HG03280 (cell line): Measurements from ENCODE around the gene WNT10A.

Experiments used
- ATAC-seq: cut with Tn5 transposase; IDR thresholded peaks from one replicate; pipeline ENCODE4 v1.9.1; 2021; ENCODE audit warnings: mild to moderate bottlenecking, moderate library complexity; ENCODE audit not compliant: unreplicated experiment

WNT10A gene

DNA sequence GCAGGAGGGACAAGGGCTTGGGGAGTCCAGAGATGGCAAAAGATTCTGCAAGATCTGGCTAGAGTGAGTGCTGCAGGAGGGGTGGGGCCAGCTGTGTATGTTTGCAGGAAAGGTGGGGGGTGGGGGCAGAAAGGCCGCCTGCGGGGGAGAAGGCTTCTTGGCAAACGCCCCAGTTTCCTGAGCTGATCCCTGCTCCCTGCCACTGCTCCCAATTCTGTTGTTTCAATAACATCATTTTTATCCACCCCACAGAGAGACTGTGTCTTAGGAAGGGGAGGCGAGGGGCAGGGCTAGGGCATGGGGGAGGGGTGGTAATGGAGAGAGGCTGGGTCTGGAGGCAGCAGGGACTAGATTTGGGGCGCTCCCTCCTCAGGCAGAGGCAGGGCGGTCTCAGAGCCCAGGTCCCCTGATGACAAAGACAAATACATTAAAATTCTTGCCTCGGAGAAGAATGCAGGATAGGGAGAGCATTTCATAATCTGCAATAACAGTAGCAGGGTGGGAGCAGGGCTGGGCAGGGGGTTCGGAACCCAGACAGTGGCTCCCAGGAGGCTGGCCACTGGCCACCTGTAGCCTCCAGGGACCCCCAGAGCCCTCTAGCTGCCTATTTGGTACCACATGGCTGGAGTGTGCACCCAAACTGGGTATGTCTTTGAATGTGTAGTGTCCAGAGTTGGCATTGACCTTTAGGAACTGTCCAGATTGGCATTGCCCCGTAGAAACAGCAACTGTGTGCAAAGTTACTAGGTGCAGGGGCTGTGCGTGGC, 23.1 kb upstream of the WNT10A start:
- ATAC-seq: no peak

DNA sequence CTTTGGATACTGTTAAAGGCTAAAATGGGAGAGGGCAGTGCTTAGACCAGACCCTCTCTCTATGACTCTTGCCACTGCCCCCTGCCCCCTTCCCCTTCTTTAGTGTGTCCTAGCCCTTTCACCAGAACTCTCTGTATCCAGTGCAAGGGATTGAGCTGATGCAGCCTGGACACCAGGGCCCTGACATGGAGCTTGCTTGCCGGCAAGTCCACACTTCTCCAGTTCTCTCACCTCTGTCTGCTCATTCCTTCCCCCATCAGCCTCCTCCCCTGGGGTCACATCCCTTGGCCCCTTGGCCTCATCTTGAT, 22.6 kb upstream of the WNT10A start:
- ATAC-seq: no peak

DNA sequence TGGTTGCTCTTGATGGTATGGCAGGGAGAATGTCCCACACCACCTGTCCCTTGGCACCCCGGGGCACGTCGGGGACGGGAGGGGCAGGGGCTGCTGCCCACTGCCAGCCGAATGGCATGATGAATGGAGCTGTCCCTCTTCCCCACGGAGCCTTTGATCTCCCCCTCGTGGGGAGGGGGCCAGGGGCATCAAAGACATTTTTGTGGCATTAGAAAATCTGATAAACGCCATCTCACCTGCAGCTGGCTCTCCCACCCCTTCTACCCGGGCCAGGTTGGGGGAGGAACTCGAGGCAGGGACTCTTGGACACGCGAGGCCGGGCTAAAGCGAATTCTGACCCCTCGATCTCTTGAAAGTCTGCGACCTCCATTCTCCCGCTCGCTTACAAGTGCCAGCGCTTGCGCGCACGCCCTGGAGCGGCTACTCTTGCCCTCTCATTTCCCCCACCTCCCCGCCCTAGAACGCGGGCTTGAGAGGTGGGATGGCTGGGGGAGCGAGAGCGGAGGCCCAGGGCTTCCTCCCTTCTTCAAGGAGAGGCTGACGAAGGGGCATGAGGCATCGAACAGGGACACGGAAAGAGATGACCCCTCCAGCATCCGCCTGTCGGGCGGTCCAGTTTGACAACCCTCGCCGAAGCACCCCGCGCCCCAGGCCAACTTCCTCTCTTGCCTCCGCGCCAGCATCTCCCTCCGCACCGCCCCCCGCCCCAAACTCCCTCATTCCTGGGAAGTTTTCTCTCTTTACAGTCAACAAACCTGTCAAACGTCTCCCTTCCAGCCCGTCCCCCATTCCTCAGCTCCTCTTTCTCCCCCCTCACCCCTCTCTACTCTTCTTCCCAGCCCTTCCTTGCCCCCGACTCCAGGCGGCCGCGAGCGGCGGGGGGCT, 21.7 kb upstream of the WNT10A start:
- no peak for ATAC-seq

DNA sequence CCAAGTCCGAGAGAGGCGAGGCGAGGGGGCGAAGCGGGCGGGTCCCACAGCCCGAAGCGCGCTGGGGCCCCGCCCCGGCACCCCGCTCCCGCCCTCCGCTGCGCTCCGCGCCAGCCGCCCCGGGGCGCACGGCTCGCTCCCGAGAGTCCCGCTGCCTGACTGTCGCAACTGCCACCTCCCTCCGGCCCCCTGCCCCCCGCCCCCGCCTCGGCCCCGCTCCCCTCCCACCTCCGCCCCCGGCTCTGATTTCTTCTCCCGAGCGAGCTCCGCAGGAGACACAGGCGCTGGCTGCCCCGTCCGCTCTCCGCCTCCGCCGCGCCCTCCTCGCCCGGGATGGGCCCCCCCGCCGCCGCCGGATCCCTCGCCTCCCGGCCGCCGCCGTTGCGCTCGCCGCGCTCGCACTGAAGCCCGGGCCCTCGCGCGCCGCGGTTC, 21.1 kb upstream of the WNT10A start, which contains the start of gene WNT6:
TSS of gene WNT6 (plus strand) at position 250 of the 432 bp plus-strand sequence. CDS start 233 bp downstream, outside the sequence.
- no peak for ATAC-seq

DNA sequence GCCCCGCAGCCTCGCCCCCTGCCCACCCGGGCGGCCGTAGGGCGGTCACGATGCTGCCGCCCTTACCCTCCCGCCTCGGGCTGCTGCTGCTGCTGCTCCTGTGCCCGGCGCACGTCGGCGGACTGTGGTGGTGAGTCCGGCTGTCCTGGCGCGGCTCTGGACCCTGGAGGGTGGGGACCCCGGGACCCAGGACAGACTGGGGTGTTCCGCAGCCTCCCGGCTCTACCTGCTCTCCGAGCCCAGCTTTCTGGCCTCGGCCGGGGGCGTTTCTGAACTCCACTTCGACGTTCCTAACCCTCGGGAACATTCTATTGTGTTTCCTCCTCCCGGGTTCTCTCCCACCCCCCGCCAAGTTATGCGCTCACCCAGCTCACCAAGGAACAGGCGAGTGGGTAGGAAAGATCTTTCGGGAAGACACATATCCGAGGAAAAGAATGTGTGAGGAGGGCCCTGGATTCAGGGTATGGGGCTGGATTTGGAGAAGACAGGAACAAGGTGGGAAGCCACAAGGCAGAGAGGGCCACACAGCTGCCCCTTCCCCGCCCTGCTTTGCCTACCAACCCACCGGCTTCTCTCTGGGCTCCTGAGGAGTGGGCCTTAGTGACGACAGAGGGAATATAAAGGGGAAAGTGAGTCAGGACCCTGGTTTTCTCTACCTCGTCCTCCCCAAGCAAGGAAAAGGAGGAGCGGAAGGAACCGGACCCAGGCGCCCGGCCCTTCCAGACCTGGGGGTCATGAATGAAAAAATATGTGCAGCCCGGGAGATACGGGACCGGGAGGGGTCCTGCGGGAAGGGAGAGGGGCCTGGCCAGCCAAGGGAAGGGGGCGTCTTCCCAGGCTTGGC, 20.4 kb upstream of the WNT10A start:
- no peak for ATAC-seq

DNA sequence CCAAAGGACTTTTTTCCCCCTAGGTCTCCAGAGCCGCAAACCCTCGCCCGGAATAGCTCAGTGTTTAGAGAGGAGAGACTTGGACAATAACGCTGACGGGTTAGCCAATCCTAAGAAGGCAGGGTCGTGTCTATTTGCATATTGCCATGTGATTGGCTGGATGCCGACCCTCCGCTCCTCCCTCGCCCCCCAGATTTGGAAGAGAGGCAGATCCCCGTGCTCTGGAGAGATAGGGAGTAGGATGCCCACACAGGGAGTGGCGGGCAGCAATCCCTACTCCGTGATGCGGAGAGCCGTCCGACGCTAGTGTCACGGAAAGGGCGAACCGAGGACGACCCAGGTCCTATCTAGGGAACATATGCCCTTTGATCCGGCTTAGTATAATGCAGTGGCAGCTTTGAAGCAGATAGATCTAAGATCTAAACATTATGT, 19.7 kb upstream of the WNT10A start:
- no peak for ATAC-seq

DNA sequence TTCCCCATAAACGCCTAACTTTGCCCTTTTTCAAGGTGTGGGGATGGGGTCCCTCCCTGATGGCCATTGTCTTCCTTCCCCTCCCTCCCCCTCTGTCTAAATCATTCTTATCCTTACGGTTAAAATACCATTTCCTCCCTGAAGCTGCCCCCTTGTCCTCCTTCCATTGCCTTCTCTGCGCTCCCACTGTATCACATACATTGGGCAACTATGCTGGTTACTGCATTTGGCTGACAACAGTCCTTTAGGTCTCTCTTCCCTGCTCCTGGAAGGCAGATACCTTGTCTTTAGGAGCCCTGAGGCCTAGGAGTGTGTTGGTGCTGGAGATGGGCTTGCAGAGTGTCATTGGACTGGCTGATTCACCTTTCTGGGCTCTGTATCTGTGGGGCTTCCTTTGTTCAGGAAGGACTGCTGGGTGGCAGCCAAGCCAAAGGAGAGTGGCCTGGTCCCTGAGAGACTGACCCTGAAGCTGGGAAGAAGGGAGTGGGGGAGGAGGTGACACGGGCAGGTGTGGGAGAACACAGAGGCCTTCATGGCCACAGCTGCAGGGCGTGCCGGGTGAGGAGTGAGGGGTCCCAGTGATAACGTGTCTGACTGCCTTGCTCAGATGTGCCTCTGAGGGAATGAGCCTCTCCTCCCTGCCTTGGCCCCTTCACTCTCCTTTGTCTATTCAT, 18.9 kb upstream of the WNT10A start:
- ATAC-seq: no peak

DNA sequence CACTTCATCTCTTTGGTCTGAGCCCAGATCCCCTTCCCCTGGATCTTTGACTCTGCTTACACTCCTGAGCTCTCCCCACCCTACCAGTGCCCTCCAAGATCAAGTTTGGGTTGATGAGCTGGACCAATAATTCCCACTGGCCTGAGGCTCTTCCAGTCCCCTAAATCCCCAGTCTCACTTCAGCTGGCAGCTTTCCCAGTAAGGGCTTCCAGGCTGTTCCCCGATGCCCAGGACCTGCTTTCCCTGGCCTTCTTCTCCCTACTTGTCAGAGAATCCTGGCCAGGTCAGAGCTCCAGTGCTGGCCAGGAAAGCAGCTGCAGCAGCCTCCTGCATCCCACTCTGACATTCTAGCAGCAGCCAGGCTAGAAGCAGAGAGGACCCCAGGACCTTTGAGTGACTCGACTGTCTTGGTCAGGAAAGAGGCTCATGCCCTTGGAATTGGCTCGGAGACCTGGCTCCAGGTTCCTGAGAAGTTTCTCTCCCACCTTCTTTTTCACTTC, 17.6 kb upstream of the WNT10A start:
- no peak for ATAC-seq

DNA sequence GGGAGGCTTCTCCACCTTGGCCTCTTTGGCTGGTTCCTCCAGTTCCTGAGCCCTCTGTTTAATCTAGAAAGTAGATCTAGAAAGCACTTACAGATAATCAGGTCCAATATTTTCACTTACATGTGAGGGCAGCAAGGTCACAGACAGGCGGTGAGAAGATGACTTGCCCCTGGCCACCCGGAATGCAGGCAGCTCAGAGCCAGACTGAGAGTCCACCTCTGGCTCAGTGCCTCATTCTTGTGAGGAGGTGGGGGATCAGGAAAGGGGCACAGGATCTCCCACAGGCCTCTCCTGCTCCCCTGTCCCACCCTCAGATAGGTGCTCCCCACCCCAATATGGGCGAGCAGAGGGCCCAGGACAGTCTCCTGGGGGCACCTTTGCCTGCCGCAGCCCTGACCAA, 15.3 kb upstream of the WNT10A start:
- ATAC-seq: no peak

DNA sequence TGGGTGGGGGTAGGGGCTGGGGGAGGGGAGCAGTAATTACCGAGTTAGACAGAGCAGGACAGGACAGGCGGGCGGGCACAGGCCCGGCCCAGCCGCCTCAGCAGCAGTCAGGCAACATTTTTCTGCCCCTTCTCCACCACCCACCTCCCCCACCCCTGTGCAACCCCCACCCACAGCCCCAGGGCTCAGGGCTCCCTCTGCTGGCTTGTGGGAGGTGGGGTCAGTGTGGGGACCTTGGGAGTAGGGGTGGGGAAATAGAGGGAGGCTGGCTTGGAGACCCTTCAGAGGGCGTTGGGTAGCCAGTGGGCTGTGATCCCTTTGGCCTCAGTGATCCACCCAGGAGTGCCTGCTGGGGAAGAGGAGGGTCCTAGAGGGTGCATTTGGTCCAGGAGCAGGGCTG, 14.7 kb upstream of the WNT10A start:
- no peak for ATAC-seq

DNA sequence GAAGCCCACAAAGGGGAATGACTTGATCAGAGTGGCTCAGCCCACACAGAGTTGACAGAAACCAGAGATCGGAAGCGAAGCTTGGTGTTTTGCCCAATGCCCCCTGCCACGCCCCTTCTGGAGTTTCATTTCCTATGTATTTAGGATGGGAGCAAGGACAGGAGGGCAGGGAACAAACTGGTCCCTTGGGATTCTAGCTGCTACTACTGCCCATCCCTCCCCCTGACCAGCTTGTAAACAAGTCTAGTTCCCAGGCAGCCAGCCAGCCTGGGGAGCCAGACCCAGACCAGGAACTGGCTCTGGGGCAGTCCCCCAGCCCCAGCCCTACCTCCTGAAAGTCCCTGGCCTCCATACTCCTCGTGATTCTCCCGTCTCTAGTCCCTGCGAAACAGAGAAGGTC, 12.8 kb upstream of the WNT10A start:
- no peak for ATAC-seq

DNA sequence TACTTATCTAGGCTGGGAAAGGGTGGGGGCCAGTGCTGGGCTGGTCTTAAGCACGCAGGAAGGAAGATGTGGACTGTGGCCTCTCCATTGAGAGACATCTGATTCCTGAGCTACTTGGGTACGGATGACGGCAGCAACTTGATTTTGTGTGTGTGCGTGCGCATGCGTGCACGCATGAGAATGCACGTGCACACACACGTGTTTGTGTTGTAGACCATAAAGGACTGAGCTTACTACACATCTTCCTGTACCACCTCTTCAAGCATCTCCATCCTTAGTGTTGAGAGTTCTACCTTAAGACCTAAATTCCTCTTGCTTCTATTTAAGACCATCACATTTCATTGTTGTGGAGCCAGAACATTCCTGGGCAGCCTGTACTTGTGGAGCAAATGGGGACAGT, 11.6 kb upstream of the WNT10A start:
- ATAC-seq: no peak

DNA sequence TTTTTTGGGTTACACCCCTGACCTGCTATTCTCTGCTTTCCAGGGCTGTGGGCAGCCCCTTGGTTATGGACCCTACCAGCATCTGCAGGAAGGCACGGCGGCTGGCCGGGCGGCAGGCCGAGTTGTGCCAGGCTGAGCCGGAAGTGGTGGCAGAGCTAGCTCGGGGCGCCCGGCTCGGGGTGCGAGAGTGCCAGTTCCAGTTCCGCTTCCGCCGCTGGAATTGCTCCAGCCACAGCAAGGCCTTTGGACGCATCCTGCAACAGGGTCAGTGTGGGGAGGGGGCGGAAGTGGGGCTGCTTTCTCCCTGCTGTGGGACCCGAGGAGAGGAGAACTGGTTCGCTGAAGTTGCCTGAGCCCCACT, 9.7 kb upstream of the WNT10A start:
- ATAC-seq: no peak

DNA sequence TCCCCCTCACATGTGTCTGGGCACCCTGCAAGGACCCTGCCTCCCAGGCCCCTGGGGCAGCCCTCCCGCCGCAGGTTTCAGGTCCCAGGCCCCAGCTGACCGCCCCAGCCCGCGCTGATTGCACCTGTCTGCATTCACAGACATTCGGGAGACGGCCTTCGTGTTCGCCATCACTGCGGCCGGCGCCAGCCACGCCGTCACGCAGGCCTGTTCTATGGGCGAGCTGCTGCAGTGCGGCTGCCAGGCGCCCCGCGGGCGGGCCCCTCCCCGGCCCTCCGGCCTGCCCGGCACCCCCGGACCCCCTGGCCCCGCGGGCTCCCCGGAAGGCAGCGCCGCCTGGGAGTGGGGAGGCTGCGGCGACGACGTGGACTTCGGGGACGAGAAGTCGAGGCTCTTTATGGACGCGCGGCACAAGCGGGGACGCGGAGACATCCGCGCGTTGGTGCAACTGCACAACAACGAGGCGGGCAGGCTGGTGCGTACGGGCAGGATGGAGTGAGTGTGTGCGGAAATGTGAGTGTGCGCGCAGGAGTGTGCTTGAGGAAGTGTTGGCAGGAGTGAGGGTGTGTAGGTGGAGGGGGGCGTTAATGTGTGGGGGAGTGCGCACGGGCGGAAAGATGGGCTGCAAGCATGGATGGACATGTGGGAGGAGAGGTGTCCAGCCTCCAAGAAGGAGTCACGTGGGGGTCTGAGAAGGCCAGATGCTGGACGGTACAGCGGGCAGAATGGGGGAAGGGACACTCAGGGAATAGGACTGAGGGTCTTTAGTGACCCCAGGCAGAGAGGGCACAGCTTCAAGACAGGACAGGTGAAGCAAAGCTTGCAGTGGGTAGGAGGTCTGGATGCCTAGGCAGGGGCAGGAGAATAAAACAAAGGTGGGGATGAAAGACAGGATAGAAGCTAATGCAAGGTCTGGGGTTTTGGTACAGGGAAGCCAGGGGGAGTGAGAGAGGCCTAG, 9.0 kb upstream of the WNT10A start:
- ATAC-seq: no peak

DNA sequence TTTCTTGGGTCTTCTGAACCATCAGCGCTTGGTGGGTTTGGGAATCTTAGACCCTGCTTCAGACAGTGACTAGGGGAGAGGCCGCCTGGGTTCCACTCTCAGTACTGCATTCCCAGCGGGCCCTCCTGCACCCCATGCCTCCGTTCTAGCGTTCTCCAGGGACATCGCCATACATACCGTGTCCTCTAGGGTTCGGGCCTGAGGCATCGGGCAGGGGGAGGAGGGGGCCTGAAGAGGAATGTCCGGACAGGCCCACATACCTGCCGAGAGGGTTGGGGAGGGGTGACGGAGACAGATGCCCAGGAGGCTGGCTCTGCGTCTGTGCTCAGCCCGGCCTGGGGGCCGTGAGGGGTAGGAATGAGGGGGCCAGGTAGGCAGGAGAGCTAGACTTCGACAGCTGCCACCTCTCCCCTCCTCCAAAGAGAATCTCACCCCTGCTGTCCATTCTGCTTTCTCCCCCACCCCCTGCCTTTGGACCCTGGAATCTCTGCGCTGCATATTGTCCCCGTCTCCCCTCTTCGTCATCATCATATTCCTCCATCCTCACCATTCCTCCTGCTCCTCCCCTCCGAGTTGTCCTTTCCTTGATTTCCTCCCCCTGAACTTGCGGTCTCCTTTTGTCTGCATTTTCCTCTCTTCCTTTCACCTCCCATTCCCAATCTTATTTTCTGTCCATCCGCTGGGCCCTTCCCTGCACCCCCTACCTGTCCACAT, 7.8 kb upstream of the WNT10A start:
- no peak for ATAC-seq

DNA sequence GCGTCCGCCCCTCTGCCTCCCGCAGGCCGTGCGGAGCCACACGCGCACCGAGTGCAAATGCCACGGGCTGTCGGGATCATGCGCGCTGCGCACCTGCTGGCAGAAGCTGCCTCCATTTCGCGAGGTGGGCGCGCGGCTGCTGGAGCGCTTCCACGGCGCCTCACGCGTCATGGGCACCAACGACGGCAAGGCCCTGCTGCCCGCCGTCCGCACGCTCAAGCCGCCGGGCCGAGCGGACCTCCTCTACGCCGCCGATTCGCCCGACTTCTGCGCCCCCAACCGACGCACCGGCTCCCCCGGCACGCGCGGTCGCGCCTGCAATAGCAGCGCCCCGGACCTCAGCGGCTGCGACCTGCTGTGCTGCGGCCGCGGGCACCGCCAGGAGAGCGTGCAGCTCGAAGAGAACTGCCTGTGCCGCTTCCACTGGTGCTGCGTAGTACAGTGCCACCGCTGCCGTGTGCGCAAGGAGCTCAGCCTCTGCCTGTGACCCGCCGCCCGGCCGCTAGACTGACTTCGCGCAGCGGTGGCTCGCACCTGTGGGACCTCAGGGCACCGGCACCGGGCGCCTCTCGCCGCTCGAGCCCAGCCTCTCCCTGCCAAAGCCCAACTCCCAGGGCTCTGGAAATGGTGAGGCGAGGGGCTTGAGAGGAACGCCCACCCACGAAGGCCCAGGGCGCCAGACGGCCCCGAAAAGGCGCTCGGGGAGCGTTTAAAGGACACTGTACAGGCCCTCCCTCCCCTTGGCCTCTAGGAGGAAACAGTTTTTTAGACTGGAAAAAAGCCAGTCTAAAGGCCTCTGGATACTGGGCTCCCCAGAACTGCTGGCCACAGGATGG, 7.1 kb upstream of the WNT10A start:
- ATAC-seq: no peak

DNA sequence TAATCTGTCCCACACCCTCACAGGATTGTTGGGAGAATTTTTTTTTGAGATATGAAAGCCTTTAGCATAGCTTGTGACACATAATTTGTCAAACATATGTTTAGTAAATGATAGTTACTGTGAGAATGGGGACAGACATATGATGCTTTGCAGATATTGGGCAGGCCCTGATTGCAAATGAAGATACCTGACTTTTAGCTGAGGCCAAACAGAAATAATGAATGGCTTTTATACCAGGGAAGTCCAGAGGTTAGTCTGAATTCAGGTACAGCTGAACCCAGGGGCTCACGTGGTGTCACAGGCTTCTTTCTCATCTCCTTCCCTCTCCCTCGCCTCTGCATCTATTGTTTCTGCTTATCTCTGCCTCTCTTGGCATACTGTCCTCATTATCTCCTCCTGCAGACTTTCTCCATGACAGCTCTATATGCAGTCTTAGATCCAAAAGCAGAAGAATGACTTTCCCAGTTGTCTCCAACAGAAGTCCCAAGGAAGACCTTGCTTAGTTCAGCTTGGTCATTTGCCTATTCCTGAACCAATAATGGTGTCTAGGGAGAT, 4.9 kb upstream of the WNT10A start:
- no peak for ATAC-seq
